Stimulated activated naive CD8-positive, alpha-beta T cell treated with anti-CD3 and anti-CD28 coated beads, Interleukin-15, Interleukin-2, amounts not matched to agents 100 ng/mL and 50 ng/mL, for 24 hours (primary cell): ENCODE data around the gene CS.
"Not testable (repeated sequence)": the region's sequence is repeated elsewhere in the genome, so short reads cannot be mapped to it uniquely, and the experiment has no call there.

ENCODE experiments used
- H3K27ac Mint-ChIP-seq: one replicate; pipeline ENCODE4 v1.8.0; 2021; ENCODE audit warnings: mild to moderate bottlenecking, mixed read lengths
- H3K27me3 Mint-ChIP-seq: one replicate; pipeline ENCODE4 v1.8.0; 2021; ENCODE audit warnings: mixed read lengths
- H3K36me3 Mint-ChIP-seq: one replicate; pipeline ENCODE4 v1.8.0; 2021; ENCODE audit warnings: low read depth, mixed read lengths
- H3K4me1 Mint-ChIP-seq: one replicate; pipeline ENCODE4 v1.8.0; 2021; ENCODE audit warnings: low read depth, mixed read lengths
- H3K4me3 Mint-ChIP-seq: one replicate; pipeline ENCODE4 v1.8.0; 2021; ENCODE audit warnings: mild to moderate bottlenecking, mixed read lengths
- H3K9me3 Mint-ChIP-seq: one replicate; pipeline ENCODE4 v1.8.0; 2021; ENCODE audit warnings: mixed read lengths

The CS gene

GRCh38 chr12:56332512-56333196, 32.5 kb upstream of the CS start:
- H3K4me1 Mint-ChIP-seq = peaks cover 51% of the 10 kb centered on the region
- no peaks in the 10 kb centered on the region for H3K27me3 Mint-ChIP-seq
- peak overlapping the region; percentile 94 for H3K4me3 Mint-ChIP-seq
- H3K27ac Mint-ChIP-seq = peak overlapping the region; percentile 100
- no peaks in the 10 kb centered on the region for H3K9me3 Mint-ChIP-seq
- H3K36me3 Mint-ChIP-seq = peaks cover 4% of the 10 kb centered on the region

GRCh38 chr12:56330936-56331490, 30.9 kb upstream of the CS start:
- Mint-ChIP-seq H3K36me3 (peaks cover 9% of the 10 kb centered on the region), H3K4me1 (peaks cover 38% of the 10 kb centered on the region), H3K27me3 (no peaks in the 10 kb centered on the region), H3K27ac (peak overlapping the region; percentile 9), H3K4me3 (no peak overlapping the region), H3K9me3 (no peaks in the 10 kb centered on the region)

GRCh38 chr12:56326533-56326932, 26.4 kb upstream of the CS start:
- no peak overlapping the region for H3K27ac Mint-ChIP-seq
- no peak overlapping the region for H3K4me3 Mint-ChIP-seq
- peaks cover 18% of the 10 kb centered on the region for H3K36me3 Mint-ChIP-seq
- H3K27me3 Mint-ChIP-seq = no peaks in the 10 kb centered on the region
- H3K9me3 Mint-ChIP-seq = no peaks in the 10 kb centered on the region
- peaks cover 6% of the 10 kb centered on the region for H3K4me1 Mint-ChIP-seq

- Mint-ChIP-seq H3K4me1 (peaks cover 3% of the 10 kb centered on the region), H3K36me3 (peaks cover 15% of the 10 kb centered on the region), H3K4me3 (no peak overlapping the region), H3K9me3 (no peaks in the 10 kb centered on the region), H3K27me3 (no peaks in the 10 kb centered on the region), H3K27ac (no peak overlapping the region)
Measured at GRCh38 chr12:56326126-56326525, 26.0 kb upstream of the CS start.

GRCh38 chr12:56324206-56324605, 24.1 kb upstream of the CS start:
- Mint-ChIP-seq H3K36me3 (peaks cover 19% of the 10 kb centered on the region), H3K27me3 (no peaks in the 10 kb centered on the region), H3K4me3 (no peak overlapping the region), H3K9me3 (no peaks in the 10 kb centered on the region), H3K4me1 (no peaks in the 10 kb centered on the region), H3K27ac (no peak overlapping the region)

GRCh38 chr12:56321610-56322009, 21.5 kb upstream of the CS start:
- not testable (repeated sequence) for H3K9me3 Mint-ChIP-seq, H3K27me3 Mint-ChIP-seq, H3K4me3 Mint-ChIP-seq, H3K27ac Mint-ChIP-seq, H3K4me1 Mint-ChIP-seq
- H3K36me3 Mint-ChIP-seq = peaks cover 19% of the 10 kb centered on the region

- Mint-ChIP-seq H3K27ac (no peak overlapping the region), H3K9me3 (no peaks in the 10 kb centered on the region), H3K4me3 (no peak overlapping the region), H3K4me1 (peaks cover 3% of the 10 kb centered on the region), H3K27me3 (no peaks in the 10 kb centered on the region), H3K36me3 (peaks cover 15% of the 10 kb centered on the region)
Measured at GRCh38 chr12:56321027-56321426, 20.9 kb upstream of the CS start.

- no peak overlapping the region for H3K27ac Mint-ChIP-seq
- no peak overlapping the region for H3K4me3 Mint-ChIP-seq
- H3K4me1 Mint-ChIP-seq = peaks cover 17% of the 10 kb centered on the region
- no peaks in the 10 kb centered on the region for H3K9me3 Mint-ChIP-seq
- H3K27me3 Mint-ChIP-seq = no peaks in the 10 kb centered on the region
- H3K36me3 Mint-ChIP-seq = peaks cover 18% of the 10 kb centered on the region
Measured at GRCh38 chr12:56317675-56318074, 17.5 kb upstream of the CS start.

GRCh38 chr12:56315622-56316473, 15.7 kb upstream of the CS start, which contains the start of gene CNPY2:
CNPY2 (minus strand) TSS chr12:56315988; CDS start chr12:56315217, 771 bp downstream.
- H3K36me3 Mint-ChIP-seq = peaks cover 25% of the 10 kb centered on the region
- H3K4me3 Mint-ChIP-seq = peak within 1 kb of the TSS; percentile 98
- H3K9me3 Mint-ChIP-seq = no peaks in the 10 kb centered on the region
- no peaks in the 10 kb centered on the region for H3K27me3 Mint-ChIP-seq
- H3K27ac Mint-ChIP-seq = peak within 1 kb of the TSS; percentile 98
- peaks cover 17% of the 10 kb centered on the region for H3K4me1 Mint-ChIP-seq

GRCh38 chr12:56315249-56315621, 15.1 kb upstream of the CS start:
- Mint-ChIP-seq H3K4me3 (peak overlapping the region; percentile 98), H3K4me1 (peaks cover 17% of the 10 kb centered on the region), H3K27ac (peak overlapping the region; percentile 98), H3K9me3 (no peaks in the 10 kb centered on the region), H3K27me3 (no peaks in the 10 kb centered on the region), H3K36me3 (peaks cover 30% of the 10 kb centered on the region)

GRCh38 chr12:56311003-56311402, 10.9 kb upstream of the CS start:
- Mint-ChIP-seq H3K4me1 (peaks cover 14% of the 10 kb centered on the region), H3K36me3 (peaks cover 44% of the 10 kb centered on the region), H3K4me3 (no peak overlapping the region), H3K27me3 (no peaks in the 10 kb centered on the region), H3K27ac (no peak overlapping the region), H3K9me3 (no peaks in the 10 kb centered on the region)

- no peaks in the 10 kb centered on the region for H3K4me1 Mint-ChIP-seq
- H3K36me3 Mint-ChIP-seq = peaks cover 42% of the 10 kb centered on the region
- no peak overlapping the region for H3K4me3 Mint-ChIP-seq
- no peaks in the 10 kb centered on the region for H3K9me3 Mint-ChIP-seq
- peak overlapping the region; percentile 28 for H3K27ac Mint-ChIP-seq
- no peaks in the 10 kb centered on the region for H3K27me3 Mint-ChIP-seq
Measured at GRCh38 chr12:56308714-56309113, 8.6 kb upstream of the CS start.

- no peaks in the 10 kb centered on the region for H3K27me3 Mint-ChIP-seq
- no peak overlapping the region for H3K4me3 Mint-ChIP-seq
- peaks cover under 1% of the 10 kb centered on the region for H3K4me1 Mint-ChIP-seq
- H3K36me3 Mint-ChIP-seq = peaks cover 42% of the 10 kb centered on the region
- H3K27ac Mint-ChIP-seq = no peak overlapping the region
- H3K9me3 Mint-ChIP-seq = no peaks in the 10 kb centered on the region
Measured at GRCh38 chr12:56307221-56307965, 7.3 kb upstream of the CS start.

GRCh38 chr12:56304872-56305590, 4.9 kb upstream of the CS start:
- Mint-ChIP-seq H3K4me3 (no peak overlapping the region), H3K9me3 (no peaks in the 10 kb centered on the region), H3K4me1 (peaks cover 21% of the 10 kb centered on the region), H3K27ac (no peak overlapping the region), H3K27me3 (no peaks in the 10 kb centered on the region), H3K36me3 (peaks cover 32% of the 10 kb centered on the region)
